HG02981 (cell line): Measurements from ENCODE around the gene IGSF11.

Experiments used
- ATAC-seq: cut with Tn5 transposase; IDR thresholded peaks from one replicate; pipeline ENCODE4 v1.9.1; 2021; ENCODE audit warnings: mild to moderate bottlenecking, moderate library complexity; ENCODE audit not compliant: unreplicated experiment

IGSF11 gene

DNA sequence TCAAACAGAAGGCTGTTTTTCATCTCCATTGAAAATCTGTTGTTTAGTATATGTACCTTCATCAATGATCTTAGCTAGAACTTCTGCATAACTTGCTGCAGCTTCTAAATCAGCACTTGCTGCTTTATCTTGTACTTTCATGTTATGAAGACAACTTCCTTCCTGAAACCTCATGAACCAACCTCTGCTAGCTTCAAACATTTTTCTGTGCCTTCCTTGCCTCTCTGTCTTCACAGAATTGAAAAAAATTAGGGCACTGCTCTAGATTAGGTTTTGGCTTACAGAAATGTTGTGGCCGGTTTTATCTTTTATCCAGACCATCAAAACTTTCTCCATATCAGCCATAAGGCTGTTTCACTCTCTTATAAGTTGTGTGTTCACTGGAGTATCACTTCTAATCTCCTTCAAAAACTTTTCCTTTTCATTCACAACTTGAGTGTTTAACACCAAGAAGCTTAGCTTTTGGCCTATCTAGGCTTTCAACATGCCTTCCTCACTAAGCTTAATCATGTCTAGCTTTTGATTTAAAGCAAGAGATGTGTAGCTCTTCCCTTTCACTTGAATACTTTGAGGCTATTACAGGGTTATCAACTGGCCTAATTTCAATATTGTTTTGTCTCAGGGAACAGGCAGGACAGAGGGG lies 78.6 kb downstream of the IGSF11 start:
- ATAC-seq: no peak

DNA sequence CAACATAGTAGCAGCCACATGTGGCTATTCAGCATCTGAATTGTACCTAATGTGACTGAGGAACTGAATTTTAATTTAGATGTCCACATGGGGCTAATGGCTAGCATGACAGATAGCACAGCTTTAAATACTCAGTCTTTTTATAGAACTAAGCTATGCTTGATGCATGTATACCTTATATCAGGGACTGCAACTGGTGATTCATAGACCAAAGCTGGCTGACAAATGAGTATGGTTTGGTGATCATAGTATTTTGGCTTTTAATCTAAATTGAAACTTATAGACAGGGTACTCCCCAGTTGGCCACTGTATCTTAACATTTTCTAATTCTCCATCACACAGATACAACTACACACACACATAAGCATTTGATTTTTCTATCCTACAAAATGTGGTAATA lies 83.6 kb downstream of the IGSF11 start:
- ATAC-seq: no peak

DNA sequence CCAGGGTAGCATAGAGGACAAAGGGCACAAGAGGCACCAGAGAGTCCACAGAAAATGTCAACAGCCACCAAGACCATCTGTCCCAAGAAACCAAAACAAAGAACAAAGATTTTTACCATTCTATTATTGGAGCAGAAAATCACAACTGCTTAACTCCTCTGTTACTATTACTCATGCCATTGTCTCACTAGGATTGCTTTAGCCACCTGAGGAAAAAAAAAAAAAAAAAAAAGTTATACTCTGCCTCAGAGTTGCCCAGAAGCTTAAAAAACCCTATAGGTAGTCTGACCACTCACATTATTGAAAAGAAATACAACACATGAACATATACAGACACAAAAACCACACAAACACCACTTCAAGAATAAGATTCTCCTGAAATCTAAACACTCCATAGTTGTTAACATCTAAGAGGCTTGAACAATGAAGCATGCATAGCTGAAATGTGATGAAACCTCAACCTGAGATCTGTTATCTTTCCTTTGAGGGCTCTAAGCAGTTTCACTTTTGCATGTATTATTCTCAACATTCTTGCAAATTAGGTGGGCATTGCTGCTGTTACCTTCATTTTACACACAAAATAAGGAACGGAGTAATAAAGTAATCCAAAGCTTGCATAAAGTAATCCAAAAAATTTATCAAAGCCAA lies 85.4 kb downstream of the IGSF11 start:
- ATAC-seq: no peak

DNA sequence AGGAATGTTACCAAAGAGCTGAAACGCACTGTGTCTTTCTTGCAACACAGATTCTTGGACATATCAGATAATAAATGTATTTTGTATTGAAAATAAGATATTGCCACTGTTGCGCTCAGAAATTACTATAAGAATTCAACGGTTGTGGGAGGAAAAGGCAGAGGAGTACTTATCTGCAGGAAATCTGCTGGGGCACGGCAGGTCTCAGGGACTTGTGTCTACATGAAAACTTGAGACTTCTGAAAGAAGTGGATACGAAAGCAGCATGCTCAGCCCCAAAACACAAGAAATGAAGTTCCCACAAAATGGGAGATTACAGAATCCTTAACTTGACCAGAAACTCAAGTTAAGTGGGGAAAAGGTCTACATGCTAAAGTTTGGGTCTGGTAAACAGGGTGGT lies 86.5 kb downstream of the IGSF11 start:
- ATAC-seq: no peak

DNA sequence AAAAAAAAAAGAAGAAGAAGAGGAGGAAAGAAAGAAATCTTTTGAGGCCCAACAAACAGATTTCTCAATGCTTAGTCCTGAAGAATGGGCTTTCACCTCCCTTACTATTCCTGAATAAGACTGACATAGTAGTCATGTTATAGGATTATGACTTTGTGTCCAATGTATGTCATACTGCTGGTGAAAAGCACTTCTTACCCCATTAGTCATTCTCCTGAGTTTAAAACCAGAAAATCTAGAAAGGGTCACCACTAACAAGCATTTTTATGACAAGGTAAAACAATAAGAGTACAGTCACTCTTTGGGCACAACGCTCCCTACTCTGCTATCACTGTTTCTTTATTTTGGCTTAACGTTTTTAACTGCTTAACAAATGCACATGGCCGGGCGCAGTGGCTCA lies 88.2 kb downstream of the IGSF11 start:
- ATAC-seq: no peak

DNA sequence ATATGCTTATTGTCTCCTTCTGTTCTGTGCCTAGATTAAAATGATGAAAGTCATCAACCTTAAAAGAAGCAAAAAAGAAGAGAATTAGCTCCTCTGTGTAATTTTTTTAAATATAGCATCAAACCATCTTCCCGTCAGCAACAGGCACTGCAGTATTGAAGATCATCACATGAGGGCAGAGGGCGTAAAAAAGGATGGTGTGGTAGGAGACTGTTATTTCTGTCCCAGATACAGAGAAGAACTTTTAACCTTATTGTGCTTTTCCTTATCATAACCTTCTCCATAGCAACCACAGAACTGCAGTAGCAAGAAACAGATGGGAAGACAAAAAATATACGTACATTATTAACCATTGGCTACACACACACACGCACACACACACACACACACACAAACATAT lies 88.8 kb downstream of the IGSF11 start:
- no peak for ATAC-seq

DNA sequence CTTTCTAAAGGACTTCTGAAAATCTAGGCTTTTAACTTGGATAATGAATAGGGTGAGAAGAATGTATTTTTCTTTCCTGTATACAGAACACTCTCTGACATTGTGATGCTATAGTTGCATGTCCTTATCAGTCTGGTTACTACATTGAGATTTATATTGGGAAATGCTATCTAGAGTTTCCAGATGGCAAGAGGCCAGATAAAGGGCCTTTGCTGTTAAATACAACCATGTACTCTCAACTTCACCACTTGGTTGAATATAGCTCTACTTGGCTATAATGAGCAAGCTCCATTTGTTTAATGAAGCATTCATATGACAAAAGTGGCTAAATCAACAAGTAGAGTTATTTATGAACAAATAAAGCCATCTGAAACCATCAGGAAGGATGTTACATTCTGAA lies 91.0 kb downstream of the IGSF11 start:
- ATAC-seq: no peak

DNA sequence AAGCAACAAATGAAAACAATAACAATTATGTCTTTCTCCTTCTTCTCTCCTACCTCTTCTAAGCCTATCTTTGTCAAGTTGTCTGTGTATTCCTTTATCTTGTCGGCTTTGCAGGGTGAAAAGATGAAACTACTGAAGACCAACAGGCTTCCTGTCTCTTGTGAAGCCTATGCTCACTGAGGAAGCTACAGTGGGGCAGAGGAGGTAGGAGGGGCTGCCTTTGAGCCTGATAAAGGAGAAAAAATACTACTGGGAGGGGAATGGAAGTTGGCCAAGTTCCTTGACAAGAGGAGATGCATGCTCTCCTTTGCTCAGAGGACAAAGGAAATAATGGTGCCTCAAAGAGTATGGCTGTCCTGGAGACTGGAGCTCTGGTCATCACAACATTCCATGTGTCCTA lies 92.0 kb downstream of the IGSF11 start:
- ATAC-seq: no peak

DNA sequence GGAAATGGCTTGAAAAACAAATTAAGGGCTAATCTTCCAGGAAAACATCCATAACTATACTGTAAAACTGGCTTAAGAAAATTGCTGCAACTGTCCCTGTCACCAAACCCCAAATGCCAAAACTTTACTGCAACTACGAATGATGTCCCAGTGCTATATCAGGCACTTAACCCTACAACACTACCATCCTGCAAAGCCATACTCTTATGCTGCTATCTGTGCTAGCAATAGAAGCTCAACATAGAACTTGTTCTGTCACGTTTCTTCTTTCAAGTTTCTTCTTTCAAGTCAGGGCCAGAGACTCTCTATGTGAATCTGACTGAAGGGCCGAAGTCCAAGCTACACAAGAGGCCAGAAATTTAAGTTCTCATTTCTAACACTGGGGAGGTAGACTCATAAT lies 92.5 kb downstream of the IGSF11 start:
- no peak for ATAC-seq

DNA sequence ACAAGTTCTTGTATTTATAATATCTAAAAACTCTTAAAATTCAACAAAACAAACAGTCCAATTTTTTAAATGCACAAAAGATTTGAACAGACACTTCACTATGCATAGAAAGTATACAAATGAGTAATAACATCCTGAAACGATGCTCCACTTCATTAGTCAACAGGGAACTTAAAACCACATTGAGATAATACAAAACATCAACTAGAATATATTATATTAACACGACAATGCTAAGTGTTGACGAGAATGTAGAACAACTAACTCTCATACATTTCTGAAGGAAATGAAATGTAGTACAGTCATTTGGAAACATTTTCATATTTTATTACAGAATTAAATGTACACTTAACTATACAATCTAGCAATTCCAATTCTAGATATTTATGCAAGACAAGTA lies 93.4 kb downstream of the IGSF11 start:
- ATAC-seq: no peak

DNA sequence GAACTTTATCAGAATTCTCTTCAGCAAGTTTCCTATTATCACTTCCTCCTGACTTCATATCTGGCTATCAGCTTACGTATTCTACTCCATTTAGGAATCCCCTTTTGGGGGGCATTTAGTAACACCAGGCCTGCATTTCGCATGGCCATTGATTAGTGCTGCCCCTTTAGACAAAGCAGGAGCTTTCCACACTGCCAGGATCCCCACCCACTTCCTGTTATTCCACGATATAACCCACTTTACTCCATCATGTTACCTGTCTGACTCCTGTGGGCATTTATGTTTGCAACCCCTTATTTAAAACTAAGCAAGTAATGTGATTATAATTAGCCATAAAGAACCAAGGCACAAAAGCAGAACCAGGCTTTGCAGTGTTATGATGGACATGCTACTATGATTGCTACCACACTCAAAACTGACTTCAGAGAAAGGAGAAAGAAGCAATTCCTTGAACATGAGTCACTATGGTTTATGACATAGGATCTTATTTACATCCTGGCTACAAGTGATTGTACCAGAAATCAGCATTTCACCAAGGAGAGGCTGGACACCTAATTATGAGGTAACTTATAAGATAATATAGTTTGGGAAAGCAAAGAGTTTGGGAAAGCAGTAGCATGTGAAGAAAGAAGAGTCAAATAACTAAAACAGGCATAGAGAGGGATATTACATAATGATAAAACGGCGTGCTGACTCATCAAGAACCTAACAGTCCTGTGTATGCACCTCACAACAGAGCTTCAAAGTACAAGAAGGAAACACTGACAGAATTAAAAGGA lies 96.3 kb downstream of the IGSF11 start:
- no peak for ATAC-seq

DNA sequence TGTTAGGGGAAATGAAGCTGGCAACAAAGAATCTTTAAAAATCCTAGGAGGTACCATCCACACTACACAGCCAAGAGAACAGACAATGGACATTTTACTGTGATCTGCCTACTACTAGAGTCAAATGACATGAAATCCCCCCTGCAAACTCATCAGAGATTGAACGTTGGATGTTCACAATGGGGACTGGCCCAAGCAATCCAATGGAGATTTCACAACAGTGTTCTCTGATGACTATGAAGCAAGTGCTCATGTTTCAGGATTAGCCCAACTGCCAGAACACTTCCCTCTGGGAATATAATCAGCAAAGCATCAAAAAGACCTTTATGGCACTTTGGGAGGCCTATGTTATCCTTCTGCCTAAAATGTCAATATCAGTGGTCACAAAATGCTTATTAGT lies 97.8 kb downstream of the IGSF11 start:
- ATAC-seq: no peak

DNA sequence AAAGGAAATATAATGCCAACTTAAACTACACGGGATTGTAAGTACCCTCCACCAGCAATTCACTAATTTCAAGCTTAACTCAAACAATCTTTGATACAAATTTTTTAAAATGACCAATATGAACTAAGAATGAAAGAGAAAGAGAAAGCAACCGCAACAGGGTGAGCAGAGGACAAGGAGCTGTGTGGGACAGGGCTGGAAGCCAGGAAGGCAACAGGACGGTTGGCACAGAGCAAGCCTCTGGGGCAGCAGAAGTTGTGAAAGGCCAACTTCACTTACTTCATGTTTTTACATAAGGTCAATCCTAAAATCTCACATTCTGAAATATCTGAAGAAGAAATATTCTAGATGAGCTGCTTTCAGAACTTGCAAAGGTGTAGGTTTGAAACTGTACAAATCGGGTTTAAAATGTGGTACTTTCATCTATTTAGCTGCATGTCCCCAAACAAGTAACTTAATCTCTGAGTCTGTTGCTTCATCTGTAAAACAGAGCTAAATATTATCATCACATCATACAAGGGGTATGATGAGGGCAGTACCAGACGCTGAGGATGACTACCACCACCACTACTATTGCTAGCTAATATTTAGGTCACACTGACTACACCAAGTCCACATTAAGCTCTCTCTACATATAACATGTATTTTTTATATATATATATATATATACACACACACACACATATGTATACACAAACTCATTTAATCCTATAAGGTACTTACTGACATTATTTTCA lies 101.7 kb downstream of the IGSF11 start:
- no peak for ATAC-seq

DNA sequence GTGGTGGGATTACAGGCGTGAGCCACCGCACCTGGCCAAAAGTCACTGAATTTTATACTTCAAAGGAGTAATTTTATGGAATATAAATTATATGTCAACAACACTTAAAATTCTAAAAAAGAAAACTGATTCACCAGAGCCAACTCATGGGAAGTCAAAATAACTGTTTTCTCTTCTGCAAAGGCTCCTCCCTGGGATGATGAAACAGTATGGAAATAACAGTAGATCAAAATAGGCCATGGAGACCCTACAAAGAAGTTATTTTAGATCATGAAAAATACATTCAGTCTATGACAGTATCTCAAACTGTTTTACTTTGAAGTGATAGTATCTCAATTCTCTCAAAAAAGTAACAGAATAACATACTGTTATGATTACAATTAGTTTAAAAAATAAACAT lies 102.7 kb downstream of the IGSF11 start:
- ATAC-seq: no peak

DNA sequence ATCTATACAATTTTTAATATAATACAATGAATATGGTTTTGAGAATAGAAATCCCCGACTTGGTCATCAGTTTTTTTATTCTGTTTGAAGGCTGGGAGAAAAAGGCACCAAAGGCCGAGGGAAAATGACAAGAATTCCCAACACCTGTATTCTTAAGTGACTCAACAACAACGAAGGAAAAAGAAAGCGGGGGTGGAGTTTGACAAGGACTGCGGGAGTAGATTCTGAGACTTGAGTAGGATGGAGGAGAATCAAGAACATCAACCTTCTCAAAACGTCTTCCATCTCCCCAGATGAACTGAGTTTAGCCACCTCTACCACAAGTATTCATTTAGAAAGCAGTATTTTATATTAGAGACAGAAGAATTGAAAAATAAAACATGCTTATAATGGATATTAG lies 107.2 kb downstream of the IGSF11 start:
- ATAC-seq: no peak

DNA sequence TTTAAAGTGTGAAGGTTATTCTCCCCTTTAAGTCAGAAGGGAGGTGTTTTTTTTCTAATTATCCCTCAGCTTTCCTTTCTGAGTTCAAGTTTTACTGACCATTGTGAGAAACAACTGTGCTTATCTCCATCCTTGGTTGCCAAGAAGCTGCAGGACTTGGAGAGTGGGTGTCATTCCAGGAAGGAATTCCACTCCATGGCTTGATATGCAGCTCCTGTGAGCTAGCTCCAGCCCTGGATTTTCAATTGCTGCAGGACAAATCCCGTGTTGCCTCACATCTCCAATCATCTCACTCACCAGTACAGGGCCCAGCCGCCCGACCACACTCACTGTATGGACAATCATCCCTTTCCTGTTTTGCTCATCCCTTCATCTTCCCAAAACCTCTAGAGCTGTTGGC lies 122.5 kb downstream of the IGSF11 start:
- no peak for ATAC-seq

DNA sequence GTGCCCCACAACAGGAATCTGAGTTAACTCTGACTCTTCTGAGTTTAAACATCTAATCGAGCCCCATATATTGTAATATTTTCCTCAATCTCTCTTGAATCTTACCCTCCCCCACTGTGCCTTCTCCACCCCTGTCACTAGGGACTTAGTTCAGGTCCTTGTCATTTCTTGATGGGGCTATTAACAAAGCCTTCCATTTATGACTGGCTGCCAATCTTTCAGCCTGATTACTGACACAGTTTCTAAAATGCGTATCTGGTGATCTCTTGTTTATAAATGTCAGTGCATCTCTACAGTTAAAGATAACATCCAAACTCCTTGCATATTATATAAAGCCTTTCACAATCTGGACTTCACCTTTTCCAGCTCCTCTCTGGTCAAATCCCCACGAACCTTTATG lies 124.3 kb downstream of the IGSF11 start:
- no peak for ATAC-seq

DNA sequence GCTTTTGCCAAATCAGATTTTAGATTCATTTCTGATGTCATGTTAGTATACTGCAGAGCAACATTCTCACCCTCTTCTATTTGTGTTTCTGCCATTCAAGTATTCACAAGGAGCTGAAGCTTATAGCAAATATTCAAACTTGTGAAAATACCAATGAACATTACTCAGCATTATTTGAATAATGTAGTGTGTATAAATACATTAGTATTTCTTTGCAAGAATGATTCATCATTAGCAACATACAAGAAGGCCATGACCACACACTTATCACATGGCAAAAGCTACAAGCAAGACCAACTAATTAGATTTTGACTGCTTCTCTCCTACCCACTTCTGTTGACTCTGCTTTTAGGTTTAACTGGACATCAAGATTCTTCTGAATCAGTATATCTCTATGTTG lies 124.9 kb downstream of the IGSF11 start:
- no peak for ATAC-seq

DNA sequence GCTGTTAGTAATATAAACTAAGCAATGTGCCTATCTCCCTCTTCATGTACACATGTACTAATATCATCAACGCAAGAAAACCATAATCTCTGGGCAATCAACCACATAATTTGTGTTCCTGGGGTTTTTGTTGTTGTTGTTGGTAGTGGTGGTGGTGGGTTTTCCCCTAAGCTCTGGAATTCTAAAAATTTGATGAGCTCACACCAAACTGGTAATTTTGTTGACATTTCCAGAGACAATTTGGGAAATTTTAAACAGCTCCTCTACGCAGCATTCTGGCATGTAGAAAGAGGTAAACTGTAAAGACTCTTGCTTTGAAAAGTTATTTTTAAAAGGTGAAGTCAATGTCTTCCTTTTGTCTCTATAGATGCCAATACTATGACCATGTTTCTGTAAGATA lies 126.7 kb downstream of the IGSF11 start:
- no peak for ATAC-seq

DNA sequence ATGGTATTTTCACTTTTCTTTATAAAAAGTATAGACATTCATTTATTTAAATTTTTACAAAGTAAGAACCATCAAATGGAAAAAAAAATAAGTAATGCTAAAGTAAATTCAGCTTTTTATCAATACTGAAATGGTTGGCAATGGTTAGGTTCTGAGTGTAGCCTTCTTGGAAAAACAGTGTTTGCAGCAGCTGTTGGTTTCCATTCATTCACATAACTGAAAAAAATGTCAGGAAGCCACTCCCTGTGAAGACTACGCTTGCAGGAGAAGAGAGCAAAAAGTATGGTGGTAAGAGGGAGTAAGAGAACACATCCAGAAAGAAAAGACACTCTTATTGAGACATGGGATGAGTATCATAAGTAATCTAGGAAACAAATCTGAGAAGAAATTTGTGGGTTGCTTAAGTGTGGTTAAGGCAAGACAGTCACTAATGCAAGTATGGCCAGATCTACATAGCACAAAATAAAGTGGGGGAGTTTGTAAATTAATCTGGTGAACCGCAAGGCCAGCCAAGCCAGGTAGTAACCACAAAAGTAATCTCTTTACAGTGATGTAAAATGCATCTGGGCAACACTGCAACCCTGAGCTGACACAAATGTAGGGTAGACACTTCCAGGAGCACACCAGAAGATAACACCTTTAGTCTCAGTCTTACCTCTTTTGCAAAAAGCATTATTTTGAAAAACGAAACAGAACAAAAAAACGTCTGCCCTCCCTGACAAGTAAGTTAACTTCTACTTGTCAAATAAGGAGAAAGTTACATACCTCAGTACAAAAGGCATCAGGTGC lies 133.7 kb downstream of the IGSF11 start:
- ATAC-seq: no peak

DNA sequence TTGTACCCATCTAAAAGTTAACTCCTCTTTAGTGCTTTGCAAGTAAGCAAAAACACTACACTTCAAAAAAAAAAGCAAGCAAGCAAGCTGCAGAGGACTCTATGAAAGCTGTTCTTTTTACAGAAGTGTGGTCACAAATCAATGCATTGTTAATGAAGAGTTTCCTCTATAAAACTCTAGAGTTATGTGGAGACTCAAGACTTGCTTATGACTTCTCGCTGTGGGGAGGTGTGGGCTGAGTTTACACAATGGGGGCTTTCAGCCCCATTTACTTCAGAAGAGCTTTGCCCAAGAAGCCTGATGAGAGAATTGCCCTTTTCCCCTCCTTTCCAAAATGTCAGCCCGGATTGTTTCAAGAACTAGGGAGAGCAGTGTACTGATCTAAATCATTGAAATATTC lies 144.4 kb downstream of the IGSF11 start:
- ATAC-seq: no peak
